Cardiac septum (tissue), 1 donor: Measurements from ENCODE around the gene DGKI. TPM values are rescaled to one million over a fixed set of nuclear protein-coding genes. Genes with fewer than 3 reads are reported as not detected.
"Not testable (repeated sequence)": the region's sequence is repeated elsewhere in the genome, so short reads cannot be mapped to it uniquely, and the experiment has no call there.

Experiments
- DNase-seq: peaks from one replicate; pipeline ENCODE4 v3.0.0-alpha.2; 2020; ENCODE audit warnings: low spot score
- intact Hi-C: fragments of 100-400 bp; cut with DNase I; formaldehyde crosslinking; loops from one replicate; pipeline ENCODE4 v1.14.0; 2022
- total RNA-seq: library from RNA; stranded (reverse); fragmentation: NEBNext Ultra II Directional; extraction: Animal tissue kit (Norgen Biotek cat#: 25700); gene quantifications from one replicate; pipeline ENCODE4 v1.2.1, GENCODE V29; 2021
- donor health status: DM: no; HTN: no; CAD: no.

Gene DGKI
- total RNA-seq, 1 donor from 2014 or later = 7.5 TPM

GRCh38 chr7:137706330-137706729, 140.4 kb downstream of the DGKI start:
- intact Hi-C loops, DNase-seq: not testable (repeated sequence)

- intact Hi-C loops = no loop called here
- no peak for DNase-seq
These were observed 142.1 kb downstream of the DGKI start for GRCh38 chr7:137704723-137705122.

GRCh38 chr7:137703291-137704010, 143.3 kb downstream of the DGKI start:
- no peak for DNase-seq
- intact Hi-C loops = no loop called here

- no peak for DNase-seq
- intact Hi-C loops = no loop called here
These were observed 149.8 kb downstream of the DGKI start for GRCh38 chr7:137696988-137697387.

GRCh38 chr7:137696376-137696775, 150.4 kb downstream of the DGKI start:
- no peak for DNase-seq
- intact Hi-C loops = no loop called here

- no peak for DNase-seq
- intact Hi-C loops = no loop called here
These were observed 150.8 kb downstream of the DGKI start for GRCh38 chr7:137695942-137696341.

- DNase-seq = no peak
- intact Hi-C loops = no loop called here
These were observed 151.3 kb downstream of the DGKI start for GRCh38 chr7:137695494-137695893.

GRCh38 chr7:137694405-137694804, 152.4 kb downstream of the DGKI start:
- DNase-seq = no peak
- intact Hi-C loops = no loop called here

- DNase-seq = no peak
- intact Hi-C loops = no loop called here
These were observed 154.4 kb downstream of the DGKI start for GRCh38 chr7:137692399-137692798.

GRCh38 chr7:137691566-137691965, 155.2 kb downstream of the DGKI start:
- intact Hi-C loops = no loop called here
- DNase-seq = no peak

- DNase-seq = no peak
- intact Hi-C loops = no loop called here
These were observed 156.1 kb downstream of the DGKI start for GRCh38 chr7:137690635-137691034.

GRCh38 chr7:137689761-137690160, 157.0 kb downstream of the DGKI start:
- intact Hi-C loops = loop anchor here (10.0 kb wide), 1 partner anchor 185 kb away; no protein-coding TSS in a partner anchor
- DNase-seq = no peak

- DNase-seq = no peak
- intact Hi-C loops = loop anchor here (10.0 kb wide), 1 partner anchor 187 kb away; no protein-coding TSS in a partner anchor
These were observed 159.1 kb downstream of the DGKI start for GRCh38 chr7:137687556-137688265.

GRCh38 chr7:137685433-137686164, 161.2 kb downstream of the DGKI start:
- DNase-seq = no peak
- intact Hi-C loops = loop anchor here (10.0 kb wide), 1 partner anchor 189 kb away; no protein-coding TSS in a partner anchor

GRCh38 chr7:137684776-137685175, 162.0 kb downstream of the DGKI start:
- DNase-seq = no peak

GRCh38 chr7:137684316-137684715, 162.5 kb downstream of the DGKI start:
- no peak for DNase-seq
- intact Hi-C loops = loop anchor here (10.0 kb wide), 1 partner anchor 190 kb away; no protein-coding TSS in a partner anchor

More at GRCh38 chr7:137684776-137685175, 162.0 kb downstream of the DGKI start:
- intact Hi-C loops = loop anchor here (10.0 kb wide), 1 partner anchor 190 kb away; no protein-coding TSS in a partner anchor

GRCh38 chr7:137682596-137682995, 164.2 kb downstream of the DGKI start:
- no peak for DNase-seq
- intact Hi-C loops = loop anchor here (10.0 kb wide), 1 partner anchor 192 kb away; no protein-coding TSS in a partner anchor

- no peak for DNase-seq
- intact Hi-C loops = loop anchor here (10.0 kb wide), 1 partner anchor 193 kb away; no protein-coding TSS in a partner anchor
These were observed 164.9 kb downstream of the DGKI start for GRCh38 chr7:137681657-137682562.
